VCaP (cell line): ENCODE measurements around the gene MYBPH.

Experiments
- H3K27ac ChIP-seq: fragments of 450-650 bp; 2 replicates; pipeline ENCODE4 v1.5.1; 2017
- TF ChIP-seq, protein P1 (sequence below): fragments of 450-650 bp; conservative IDR thresholded peaks from 2 replicates; pipeline ENCODE4 v1.5.1; 2017; ENCODE audit warnings: mild to moderate bottlenecking, moderate library complexity

MYBPH gene

DNA sequence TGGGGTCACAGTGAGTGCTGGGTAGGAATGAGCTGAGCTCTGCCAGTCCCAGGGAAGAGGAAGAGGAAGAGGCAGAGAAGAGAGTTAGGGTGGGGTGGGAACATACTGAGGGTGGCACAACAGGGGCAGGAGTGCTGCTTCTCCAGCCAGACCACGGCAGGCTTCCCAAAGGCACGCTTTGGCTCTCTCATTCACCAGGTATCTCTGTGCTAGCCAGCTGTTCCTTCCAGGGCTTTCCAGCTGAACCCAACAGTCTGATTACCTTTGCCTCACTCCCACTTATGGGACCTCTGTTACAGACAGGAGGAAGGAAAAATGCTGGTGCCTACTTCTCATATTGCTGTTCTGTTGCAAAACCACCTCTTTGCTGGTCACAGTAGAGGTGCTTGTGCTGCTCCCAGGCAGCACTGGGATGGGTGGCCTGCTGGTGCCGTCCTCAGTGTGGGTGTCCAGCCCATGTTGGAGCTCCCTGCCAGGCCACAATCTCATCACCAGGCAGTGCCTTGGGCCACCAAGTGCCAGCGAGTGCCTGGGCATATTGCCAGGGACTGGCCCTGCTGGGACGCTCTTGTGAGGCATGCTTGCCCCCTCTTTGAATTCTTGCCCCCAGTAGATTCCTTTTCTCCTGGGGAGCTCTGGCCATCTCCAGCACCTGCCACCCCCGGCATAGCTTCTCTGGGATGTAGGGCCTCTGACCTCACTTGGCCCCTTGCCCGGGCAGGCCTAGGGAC lies 46.0 kb downstream of the MYBPH start:
- no peak overlapping the region for H3K27ac ChIP-seq
- TF ChIP-seq, protein P1, sequence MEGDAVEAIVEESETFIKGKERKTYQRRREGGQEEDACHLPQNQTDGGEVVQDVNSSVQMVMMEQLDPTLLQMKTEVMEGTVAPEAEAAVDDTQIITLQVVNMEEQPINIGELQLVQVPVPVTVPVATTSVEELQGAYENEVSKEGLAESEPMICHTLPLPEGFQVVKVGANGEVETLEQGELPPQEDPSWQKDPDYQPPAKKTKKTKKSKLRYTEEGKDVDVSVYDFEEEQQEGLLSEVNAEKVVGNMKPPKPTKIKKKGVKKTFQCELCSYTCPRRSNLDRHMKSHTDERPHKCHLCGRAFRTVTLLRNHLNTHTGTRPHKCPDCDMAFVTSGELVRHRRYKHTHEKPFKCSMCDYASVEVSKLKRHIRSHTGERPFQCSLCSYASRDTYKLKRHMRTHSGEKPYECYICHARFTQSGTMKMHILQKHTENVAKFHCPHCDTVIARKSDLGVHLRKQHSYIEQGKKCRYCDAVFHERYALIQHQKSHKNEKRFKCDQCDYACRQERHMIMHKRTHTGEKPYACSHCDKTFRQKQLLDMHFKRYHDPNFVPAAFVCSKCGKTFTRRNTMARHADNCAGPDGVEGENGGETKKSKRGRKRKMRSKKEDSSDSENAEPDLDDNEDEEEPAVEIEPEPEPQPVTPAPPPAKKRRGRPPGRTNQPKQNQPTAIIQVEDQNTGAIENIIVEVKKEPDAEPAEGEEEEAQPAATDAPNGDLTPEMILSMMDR = no peak

DNA sequence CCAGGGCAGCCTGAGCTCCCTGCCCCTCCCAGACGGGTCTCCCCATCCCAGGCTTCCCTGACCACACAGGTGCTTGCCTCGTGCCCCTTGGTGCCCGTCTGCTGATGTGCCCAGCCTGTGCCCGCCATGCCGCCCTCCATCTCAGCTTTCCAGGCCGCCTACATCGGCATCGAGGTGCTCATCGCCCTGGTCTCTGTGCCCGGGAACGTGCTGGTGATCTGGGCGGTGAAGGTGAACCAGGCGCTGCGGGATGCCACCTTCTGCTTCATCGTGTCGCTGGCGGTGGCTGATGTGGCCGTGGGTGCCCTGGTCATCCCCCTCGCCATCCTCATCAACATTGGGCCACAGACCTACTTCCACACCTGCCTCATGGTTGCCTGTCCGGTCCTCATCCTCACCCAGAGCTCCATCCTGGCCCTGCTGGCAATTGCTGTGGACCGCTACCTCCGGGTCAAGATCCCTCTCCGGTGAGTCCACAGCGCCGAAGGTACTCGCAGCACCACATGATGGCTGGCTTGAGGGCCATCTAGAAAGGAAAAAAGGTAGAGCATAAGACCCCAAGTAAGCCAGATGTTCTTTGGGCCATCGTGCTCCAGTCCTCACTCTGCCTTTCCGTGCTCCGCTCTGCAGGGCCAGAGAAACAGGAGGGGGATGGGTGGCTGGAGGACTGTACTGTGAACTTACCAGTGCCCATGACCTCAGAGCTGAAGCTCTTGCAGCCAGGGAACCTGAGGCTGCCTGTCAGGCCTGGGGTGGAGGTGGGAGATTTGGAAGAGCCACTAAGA lies 46.7 kb downstream of the MYBPH start:
- H3K27ac ChIP-seq = no peak overlapping the region
- TF ChIP-seq, protein P1 = no peak

DNA sequence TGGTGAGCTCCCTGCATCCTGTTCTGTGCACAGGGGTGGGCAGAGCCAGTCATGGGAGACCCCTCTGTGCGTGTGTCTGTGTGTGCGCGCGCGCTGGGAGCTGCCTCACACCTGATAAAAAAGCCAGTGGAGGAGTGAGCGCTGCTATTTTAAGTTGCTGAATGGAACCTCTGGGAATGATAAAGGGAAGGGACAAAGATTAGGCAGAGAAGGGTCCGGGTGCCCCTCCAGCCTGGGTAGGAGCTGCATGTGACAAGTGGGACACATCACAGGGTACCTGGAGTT lies 47.3 kb downstream of the MYBPH start:
- TF ChIP-seq, protein P1 = no peak
- peak overlapping the region; percentile 33; the same call in 1 of the 2 replicates for H3K27ac ChIP-seq

DNA sequence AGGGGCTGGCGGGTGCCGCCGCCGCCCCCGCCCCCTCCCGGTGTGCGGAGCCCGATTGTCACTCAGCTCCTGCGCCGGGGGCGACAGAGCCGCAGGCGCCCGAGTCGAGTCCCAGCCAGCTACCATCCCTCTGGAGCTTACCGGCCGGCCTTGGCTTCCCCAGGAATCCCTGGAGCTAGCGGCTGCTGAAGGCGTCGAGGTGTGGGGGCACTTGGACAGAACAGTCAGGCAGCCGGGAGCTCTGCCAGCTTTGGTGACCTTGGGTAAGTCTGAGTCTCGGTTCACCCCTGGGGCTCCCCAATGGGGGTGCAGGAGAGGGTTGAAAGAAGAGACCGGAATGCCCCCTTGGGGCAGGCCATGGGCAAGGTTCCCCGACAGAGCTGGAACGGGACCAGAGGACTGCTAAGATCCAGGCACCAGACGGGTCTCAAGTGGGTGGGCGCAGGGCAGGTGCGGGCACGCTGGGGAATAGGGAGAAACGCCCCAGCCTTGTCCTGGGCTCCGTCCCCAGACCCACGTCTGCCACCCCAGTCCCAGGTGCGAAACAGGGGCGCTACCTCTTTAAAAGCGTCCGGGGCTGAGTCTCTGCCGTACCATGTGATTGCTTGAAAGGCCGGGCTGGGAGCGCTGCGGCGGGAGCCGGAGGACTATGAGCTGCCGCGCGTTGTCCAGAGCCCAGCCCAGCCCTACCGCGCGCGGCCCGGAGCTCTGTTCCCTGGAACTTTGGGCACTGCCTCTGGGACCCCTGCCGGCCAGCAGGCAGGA lies 47.8 kb downstream of the MYBPH start, which contains the start of gene ADORA1:
ADORA1 (plus strand) TSS at position 61 of the 765 bp plus-strand sequence. CDS start 1,116 bp downstream, outside the sequence.
- peak within 1 kb of the TSS; percentile 33; the same call in 1 of the 2 replicates for H3K27ac ChIP-seq
- TF ChIP-seq, protein P1 = no peak; the same call in 1 of the 2 replicates

DNA sequence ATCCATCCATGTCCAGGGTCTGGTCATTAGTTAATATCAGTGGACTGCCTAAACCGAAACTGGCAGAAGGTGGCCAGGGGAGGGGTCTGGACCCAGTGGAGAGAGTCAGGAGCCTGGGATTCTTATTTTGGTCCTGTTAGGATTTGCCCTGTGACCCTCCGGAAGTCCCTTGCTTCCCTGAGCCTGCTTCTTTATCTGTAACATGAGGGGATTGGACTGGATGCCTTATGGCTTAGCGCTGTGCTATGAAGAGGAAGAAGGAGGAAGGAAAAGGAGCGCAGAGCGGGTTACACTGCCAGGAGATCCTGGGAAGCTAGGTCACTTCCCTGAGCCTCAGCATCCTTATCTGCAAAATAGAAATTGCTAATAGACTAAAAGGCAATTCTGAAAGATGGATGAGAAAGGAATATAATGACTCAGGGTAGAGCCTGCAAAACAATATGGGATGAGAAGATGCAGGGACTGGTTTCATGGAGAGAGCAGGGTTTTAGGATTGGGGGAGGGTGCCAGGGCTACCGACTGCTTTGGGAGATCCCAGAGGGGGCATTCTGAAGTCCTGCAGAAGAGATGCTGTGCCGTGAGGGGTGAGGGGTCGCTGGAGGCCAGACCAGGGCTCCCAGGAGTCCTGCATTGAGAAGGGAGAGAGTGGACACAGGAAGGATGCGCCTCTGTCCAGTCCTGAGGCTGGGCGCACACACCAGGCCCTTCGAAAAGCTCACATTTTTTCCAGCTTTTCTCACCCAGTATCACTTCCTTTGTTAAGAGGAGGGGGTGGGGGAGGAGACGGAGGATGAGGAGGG lies 48.6 kb downstream of the MYBPH start:
- no peak overlapping the region for H3K27ac ChIP-seq
- TF ChIP-seq, protein P1 = no peak

DNA sequence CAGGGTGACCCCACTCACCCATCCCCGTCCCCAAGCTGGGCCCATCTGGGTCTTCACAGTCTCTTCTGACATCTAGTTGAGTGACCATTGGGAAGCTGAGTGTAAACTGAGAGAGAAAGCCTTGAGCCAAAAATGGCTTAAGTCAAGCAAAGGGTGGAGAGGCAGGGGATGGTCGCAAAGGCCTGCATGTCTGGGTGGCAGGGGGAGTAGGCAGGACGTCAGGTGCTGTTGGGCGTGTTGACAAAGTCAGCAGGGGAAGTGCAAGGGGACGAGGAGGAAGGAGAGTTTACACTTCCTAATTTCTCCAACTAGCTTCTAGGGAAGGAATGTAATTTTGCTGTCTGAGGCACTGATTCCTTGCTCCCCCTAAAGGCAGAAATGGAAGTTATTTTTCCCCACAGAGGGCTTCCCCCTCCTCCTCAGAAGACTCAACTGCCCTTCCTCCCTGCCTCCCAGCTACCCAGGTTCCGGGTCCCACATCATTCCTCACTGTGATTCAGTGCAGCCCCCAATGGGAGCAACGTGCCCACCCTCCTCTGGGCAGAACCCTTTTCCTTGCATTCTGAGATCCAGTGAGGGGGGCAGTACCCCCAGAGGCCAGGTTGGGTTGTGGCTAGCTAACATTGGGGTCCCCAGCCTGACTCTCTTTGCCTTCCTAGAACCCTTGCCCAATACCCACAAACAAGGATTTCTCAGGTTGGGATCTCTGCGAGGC lies 49.3 kb downstream of the MYBPH start:
- TF ChIP-seq, protein P1 = peak; percentile 40

More for the DNA sequence above, 49.3 kb downstream of the MYBPH start:
- H3K27ac ChIP-seq = no peak overlapping the region
